ENCODE measurements around the gene VIL1.

Gene VIL1

DNA sequence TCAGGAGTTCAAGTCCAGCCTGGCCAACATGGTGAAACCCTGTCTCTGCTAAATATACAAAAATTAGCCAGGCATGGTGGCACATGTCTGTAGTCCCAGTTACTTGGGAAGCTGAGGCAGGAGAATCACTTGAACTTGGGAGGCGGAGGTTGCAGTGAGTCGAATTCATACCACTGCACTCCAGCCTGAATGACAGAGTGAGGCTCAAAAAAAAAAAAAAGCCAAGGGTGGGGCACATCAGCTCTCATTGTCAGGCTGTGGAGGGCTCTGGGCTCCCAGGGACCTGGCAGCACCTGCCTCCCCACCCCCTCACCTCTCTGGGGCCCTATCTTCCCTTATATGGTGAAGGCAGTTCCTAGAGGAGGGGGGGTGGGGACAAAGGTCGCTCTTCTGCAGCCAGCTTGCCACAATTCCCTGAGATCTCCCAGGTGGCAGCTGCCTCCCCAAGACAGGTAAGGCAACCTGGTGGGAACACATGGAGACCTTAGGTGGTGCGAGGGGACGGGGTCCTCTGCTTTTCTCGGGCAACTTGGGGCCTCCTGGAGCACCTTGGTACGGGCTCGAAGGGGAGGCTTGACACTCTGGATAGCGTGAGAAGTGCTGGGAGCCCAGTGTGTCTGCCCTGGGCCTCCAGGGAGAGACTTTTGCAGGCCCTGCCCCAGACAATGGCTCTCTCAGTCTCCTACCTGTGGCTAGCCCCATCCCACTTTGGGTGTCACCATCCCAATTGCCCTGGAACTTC is at the start of gene VIL1:
VIL1 (plus strand) TSS at position 407 of the 742 bp plus-strand sequence. CDS start 4,656 bp downstream, outside the sequence.
- DNase-seq (ENCODE audit: low read depth), result no peak

DNA sequence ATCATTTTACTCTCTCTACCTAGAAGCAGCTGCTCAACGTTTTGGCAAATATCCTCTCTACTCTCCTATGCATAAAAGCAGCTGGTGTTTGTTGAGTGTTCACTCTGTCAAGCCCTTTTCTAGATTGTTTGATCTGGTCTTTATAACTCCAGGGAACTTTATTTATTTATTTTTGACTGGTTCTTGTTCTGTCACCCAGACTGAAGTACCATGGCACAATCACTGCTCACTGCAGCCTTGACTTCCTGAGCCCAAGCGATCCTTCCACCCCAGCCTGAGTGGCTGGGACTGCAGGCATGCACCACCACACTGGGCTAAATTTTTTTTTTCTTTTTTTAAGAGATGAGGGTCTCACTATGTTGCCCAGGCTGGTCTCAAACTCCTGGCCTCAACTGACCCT is 49.6 kb upstream of the VIL1 start:
- no peak for DNase-seq (ENCODE audit: low read depth)

DNA sequence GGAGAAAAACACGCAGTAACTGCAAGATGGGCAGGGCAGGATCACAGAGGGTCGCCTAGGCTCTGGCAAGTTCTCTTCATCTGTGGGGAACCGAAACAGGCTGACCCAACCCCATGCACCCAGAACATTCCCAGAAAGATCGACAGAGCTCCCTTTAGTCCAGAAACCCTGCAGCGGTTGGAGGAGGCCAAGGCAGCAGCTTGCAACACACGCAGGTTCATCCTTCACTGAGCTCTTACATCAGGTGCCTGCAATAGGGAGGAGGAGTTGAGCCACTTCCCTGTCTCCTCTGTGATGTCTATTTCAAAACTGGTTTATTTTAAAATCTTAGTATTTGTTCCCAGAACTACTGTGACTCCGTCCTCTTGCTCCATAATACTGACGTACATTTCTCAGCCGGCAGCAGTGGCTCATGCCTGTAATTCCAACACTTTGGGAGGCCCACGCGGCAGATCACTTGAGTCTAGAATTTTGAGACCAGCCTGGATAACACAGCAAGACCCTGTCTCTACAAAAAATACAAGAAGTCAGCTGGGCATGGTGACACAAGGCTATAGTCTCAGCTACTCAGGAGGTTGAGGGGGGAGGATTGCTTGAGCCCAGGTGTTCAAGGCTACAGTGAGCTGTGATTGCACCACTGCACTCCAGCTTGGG is 48.4 kb upstream of the VIL1 start:
- DNase-seq (ENCODE audit: low read depth), result peak; percentile 97

- no peak for DNase-seq (ENCODE audit: low read depth)
These were observed 47.0 kb upstream of the VIL1 start for GRCh38 chr2:218371983-218372350.

DNA sequence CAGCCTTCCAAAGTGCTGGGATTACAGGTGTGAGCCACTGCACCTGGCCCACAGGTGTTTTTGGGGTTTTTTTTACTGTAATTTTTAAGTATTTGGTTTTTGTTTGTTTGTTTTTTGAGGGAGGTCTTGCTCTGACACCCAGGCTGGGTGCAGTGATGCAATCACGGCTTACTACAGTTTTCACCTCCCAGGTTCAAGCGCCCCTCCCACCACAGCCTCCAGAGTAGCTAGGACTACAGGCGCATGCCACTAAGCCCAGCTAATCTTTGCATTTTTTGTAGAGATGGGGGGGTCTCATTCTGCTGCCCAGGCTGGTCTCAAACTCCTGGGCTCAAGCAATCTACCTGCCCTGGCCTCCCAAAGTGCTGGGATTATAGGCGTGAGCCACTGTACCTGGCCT is 44.1 kb upstream of the VIL1 start:
- DNase-seq (ENCODE audit: low read depth), result peak; percentile 61

GRCh38 chr2:218375212-218375611 is 43.7 kb upstream of the VIL1 start:
- peak; percentile 99 for DNase-seq (ENCODE audit: low read depth)

- no peak for DNase-seq (ENCODE audit: low read depth)
These were observed 40.9 kb upstream of the VIL1 start for GRCh38 chr2:218378053-218378452.

DNA sequence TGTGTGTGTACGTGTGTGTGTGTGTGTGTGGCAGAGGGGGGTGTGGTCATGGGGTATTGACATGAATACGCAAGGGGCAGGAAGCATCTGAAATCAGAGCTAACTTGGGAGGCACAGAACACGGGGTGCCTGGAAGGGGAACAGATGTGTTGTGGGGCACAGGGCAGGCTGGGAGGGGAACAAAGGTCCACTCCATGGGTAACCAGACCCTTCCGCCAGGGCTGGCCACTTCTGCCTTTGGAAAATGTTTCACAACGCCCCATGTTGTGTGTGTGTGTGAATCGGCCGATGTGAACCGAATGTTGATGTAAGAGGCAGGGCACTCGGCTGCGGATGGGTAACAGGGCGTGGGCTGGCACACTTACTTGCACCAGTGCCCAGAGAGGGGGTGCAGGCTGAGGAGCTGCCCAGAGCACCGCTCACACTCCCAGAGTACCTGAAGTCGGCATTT is 37.0 kb upstream of the VIL1 start, which contains the start of gene SLC11A1:
SLC11A1 (plus strand) TSS at position 358 of the 451 bp plus-strand sequence. CDS start 96 bp downstream, outside the sequence.
- no peak for DNase-seq (ENCODE audit: low read depth)

DNA sequence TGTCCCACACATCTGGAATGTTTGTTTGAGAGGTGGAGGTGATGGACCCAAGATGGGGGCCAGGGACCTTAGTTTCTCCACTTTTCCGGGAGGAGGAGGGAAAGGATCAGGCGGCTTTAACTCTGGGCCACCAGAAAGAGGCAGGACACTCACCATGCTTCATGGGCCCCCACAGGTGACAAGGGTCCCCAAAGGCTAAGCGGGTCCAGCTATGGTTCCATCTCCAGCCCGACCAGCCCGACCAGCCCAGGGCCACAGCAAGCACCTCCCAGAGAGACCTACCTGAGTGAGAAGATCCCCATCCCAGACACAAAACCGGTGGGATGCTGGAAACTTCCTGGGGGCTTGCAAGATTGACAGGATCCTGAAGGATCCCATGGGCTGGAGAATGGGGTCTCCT is 36.1 kb upstream of the VIL1 start:
- no peak for DNase-seq (ENCODE audit: low read depth)

DNA sequence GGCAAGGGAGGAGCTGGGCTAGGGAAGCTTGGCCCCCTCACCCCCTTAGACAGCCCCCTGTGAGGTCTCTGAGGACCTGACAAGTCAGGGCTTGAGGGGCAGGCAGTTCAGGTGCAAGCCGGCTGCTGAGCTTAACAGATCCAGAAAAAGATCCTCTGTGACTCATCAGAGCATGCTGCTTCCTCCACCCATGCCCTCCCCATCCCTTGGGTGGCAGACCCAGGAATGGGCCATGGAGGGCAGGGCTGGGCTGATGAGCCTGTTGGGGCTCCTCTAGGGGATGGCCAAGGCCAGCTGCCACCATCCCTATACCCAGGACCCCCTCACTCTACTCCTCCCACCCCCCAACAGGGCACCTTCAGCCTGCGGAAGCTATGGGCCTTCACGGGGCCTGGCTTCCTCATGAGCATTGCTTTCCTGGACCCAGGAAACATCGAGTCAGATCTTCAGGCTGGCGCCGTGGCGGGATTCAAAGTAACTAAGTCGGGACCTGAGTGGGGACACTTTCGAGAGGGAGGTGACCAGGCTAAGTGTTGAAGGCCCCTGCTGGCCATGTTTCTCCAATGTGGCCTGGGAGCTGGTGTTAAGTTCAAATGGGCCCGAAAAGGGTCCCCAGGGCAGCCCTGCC is 34.9 kb upstream of the VIL1 start:
- DNase-seq (ENCODE audit: low read depth), result no peak

- DNase-seq (ENCODE audit: low read depth), result no peak
These were observed 33.9 kb upstream of the VIL1 start for GRCh38 chr2:218384975-218385374.

DNA sequence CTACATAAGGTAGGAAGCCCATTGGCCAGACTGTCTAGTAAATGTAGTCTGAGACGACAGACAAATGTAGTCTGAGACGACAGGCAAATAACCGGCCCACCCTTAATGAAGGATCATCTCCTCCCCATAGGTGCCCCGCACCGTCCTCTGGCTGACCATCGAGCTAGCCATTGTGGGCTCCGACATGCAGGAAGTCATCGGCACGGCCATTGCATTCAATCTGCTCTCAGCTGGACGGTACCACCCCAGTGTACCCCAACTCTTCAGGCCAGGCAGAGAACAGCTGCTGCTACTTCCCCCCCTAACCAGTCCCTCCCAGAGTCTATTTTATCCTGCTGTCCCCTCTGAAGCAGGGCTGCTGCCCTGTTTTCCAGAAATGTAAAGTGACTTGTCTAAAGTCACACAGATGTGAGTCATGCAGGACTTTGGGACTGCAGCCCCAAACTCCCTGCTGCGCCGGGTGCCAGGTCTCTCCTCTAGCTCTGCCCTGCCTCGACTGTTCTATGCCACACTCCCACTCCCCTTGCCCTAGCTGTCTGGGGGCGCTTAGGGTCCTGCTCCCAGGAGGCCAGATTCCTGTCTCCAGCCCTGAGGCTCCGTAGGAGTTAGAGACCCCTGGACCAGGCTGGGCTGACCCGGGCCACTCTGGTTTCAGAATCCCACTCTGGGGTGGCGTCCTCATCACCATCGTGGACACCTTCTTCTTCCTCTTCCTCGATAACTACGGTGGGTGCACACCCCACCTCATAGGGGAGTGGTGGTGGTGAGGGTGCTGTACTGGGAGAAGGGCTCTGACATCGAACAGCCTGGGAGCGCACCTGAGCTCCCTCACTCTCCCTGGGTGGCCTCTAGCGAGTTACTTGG is 32.2 kb upstream of the VIL1 start:
- no peak for DNase-seq (ENCODE audit: low read depth)

GRCh38 chr2:218387369-218388194 is 31.3 kb upstream of the VIL1 start:
- peak; percentile 90 for DNase-seq (ENCODE audit: low read depth)

DNA sequence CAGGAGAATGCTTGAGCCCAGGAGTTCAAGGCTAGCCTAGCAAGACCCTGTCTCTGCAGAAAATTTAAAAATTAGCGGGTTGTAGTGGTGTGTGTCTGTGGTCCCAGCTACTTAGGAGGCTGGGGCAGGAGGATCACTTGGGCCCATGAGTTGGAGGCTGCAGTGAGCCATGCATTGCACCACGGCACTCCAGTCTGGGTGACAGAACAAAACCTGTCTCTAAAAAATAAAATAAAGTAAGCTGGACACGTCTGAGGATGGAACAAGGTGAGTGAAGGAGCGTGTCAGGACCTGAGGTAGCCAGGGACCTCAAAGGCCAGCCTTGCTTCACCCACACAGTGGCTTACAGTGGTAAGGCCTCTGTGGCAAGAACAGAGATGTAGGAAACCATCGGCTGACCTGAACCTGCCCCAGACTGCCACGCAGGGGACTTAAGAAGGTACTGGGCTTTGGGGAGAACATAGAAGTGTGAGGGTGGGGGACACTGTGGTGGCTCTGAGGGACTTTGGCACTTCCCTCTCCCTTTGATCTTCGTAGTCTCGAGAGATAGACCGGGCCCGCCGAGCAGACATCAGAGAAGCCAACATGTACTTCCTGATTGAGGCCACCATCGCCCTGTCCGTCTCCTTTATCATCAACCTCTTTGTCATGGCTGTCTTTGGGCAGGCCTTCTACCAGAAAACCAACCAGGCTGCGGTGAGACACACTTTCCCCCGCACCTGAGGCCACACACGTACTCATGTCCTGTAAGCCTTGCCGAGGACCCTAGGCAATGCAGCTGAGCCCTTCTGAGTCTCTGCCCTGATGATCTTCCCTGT is 29.4 kb upstream of the VIL1 start:
- no peak for DNase-seq (ENCODE audit: low read depth)

DNA sequence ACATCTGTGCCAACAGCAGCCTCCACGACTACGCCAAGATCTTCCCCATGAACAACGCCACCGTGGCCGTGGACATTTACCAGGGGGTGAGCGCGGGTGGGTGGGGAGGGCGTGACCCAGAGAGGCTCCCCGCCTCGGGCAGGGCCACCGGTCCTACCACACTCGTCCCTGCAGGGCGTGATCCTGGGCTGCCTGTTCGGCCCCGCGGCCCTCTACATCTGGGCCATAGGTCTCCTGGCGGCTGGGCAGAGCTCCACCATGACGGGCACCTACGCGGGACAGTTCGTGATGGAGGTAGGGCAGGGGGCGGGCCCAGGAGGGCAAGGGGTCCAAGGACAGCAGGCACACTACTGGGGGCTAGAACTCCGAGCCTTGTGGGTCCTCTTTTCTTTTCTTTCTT is 27.7 kb upstream of the VIL1 start:
- DNase-seq (ENCODE audit: low read depth), result no peak

GRCh38 chr2:218392459-218392858 is 26.5 kb upstream of the VIL1 start:
- no peak for DNase-seq (ENCODE audit: low read depth)

- DNase-seq (ENCODE audit: low read depth), result no peak
These were observed 25.9 kb upstream of the VIL1 start for GRCh38 chr2:218392891-218393462.

DNA sequence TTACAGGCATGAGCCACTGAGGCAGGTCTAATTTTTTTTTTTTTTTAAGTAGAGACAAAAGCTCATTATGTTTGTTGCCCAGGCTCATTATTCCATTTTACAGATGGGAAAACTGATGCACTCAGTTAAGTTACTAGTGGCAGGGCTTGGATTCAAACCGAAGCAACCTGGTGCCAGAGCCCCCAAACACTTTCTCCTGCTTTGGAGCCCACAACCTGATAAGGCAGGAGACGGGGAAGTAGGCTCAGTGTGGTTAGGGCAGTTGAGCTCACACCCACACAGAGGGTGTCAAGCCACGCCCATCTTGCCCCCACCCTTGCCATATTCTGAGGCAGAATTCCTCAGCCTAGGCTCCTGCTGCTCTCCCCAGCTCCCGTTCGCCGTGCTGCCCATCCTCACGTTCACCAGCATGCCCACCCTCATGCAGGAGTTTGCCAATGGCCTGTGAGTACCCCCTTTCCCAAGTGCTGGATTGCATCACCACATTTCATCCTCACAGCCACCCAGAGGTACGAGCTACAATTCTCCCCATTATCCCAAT is 25.1 kb upstream of the VIL1 start:
- DNase-seq (ENCODE audit: low read depth), result no peak

- peak; percentile 19 for DNase-seq (ENCODE audit: low read depth)
These were observed 24.4 kb upstream of the VIL1 start for GRCh38 chr2:218394298-218395089.
